Cardiac muscle cell (in vitro differentiated cells and primary cell): ENCODE results near the gene PPP6R1. TPM values are rescaled to one million over a fixed set of nuclear protein-coding genes. Genes with fewer than 3 reads are reported as not detected.

Experiments used
- DNase-seq, 2 donors: peaks; one replicate each; pipeline versions ENCODE4 v3.0.0 to v3.0.0-alpha.2; 2010 to 2017; ENCODE audit warnings: low read depth in 1 of 2, low spot score in 1 of 2
- H3K27ac ChIP-seq: fragments of 200-600 bp; sonication (generic); 2 replicates; pipeline ENCODE4 v1.5.1; 2016
- H3K27me3 ChIP-seq: fragments of 200-600 bp; sonication (generic); 2 replicates; pipeline ENCODE4 v1.6.0; 2016; ENCODE audit warnings: control low read depth
- H3K36me3 ChIP-seq: fragments of 200-600 bp; sonication (generic); 2 replicates; pipeline ENCODE4 v1.5.1; 2016; ENCODE audit warnings: control low read depth
- H3K4me1 ChIP-seq: fragments of 200-600 bp; sonication (generic); 2 replicates; pipeline ENCODE4 v1.8.1; 2017; ENCODE audit warnings: low read depth, mild to moderate bottlenecking, mixed run types
- H3K4me3 ChIP-seq: fragments of 200-600 bp; sonication (generic); 2 replicates; pipeline ENCODE4 v1.5.1; 2016; ENCODE audit warnings: mild to moderate bottlenecking
- H3K9me3 ChIP-seq: fragments of 200-600 bp; sonication (generic); 2 replicates; pipeline ENCODE4 v1.5.1; 2017; ENCODE audit warnings: low read depth, mild to moderate bottlenecking, control low read depth
- CTCF ChIP-seq: IDR thresholded peaks from 2 replicates; pipeline ENCODE4 v1.5.1; 2012; ENCODE audit warnings: low read depth, mild to moderate bottlenecking, low read length
- polyA plus RNA-seq: library from polyadenylated mRNA; unstranded; fragments of >200 nt; fragmentation: Nextera tagmentation; extraction: Ambion mirVana; gene quantifications from 2 replicates; pipeline ENCODE4 v1.2.1, GENCODE V29; 2016
- total RNA-seq: library from RNA; depleted of rRNA; stranded (reverse); fragments of >200 nt; gene quantifications from 2 replicates; pipeline ENCODE4 v1.2.3, GENCODE V29; 2016

PPP6R1 gene
- total and polyA plus RNA-seq, 2 experiments from 2014 or later, result 91.7 to 98.7 TPM

GRCh38 chr19:55266404-55266803, 7.6 kb upstream of the PPP6R1 start:
- no peak overlapping the region for H3K27ac ChIP-seq
- H3K4me3 ChIP-seq, result no peak overlapping the region
- TF ChIP-seq CTCF, result no peak
- no peak for DNase-seq
- H3K27me3 ChIP-seq, result no peaks in the 10 kb centered on the region
- H3K4me1 ChIP-seq, result no peaks in the 10 kb centered on the region
- no peaks in the 10 kb centered on the region for H3K9me3 ChIP-seq
- H3K36me3 ChIP-seq, result no peaks in the 10 kb centered on the region

- Histone ChIP-seq H3K27ac (no peak overlapping the region), H3K9me3 (no peaks in the 10 kb centered on the region), H3K36me3 (no peaks in the 10 kb centered on the region), H3K27me3 (no peaks in the 10 kb centered on the region), H3K4me1 (no peaks in the 10 kb centered on the region), H3K4me3 (no peak overlapping the region)
- no peak for DNase-seq
- TF ChIP-seq CTCF, result no peak
Observed at GRCh38 chr19:55265723-55266386, 7.0 kb upstream of the PPP6R1 start.

GRCh38 chr19:55265173-55265572, 6.4 kb upstream of the PPP6R1 start:
- H3K4me1 ChIP-seq, result no peaks in the 10 kb centered on the region
- no peak for DNase-seq
- no peak overlapping the region for H3K4me3 ChIP-seq
- H3K36me3 ChIP-seq, result no peaks in the 10 kb centered on the region
- no peaks in the 10 kb centered on the region for H3K27me3 ChIP-seq
- no peaks in the 10 kb centered on the region for H3K9me3 ChIP-seq
- TF ChIP-seq CTCF, result no peak
- no peak overlapping the region for H3K27ac ChIP-seq

GRCh38 chr19:55264531-55264930, 5.7 kb upstream of the PPP6R1 start:
- Histone ChIP-seq H3K36me3 (no peaks in the 10 kb centered on the region), H3K4me3 (no peak overlapping the region)
- TF ChIP-seq CTCF, result no peak

GRCh38 chr19:55262359-55262758, 3.5 kb upstream of the PPP6R1 start:
- Histone ChIP-seq H3K4me1 (peaks cover 7% of the 10 kb centered on the region), H3K36me3 (no peaks in the 10 kb centered on the region)
- no peak for TF ChIP-seq CTCF

More at GRCh38 chr19:55264531-55264930, 5.7 kb upstream of the PPP6R1 start:
- Histone ChIP-seq H3K27ac (no peak overlapping the region), H3K4me1 (peaks cover 4% of the 10 kb centered on the region), H3K27me3 (no peaks in the 10 kb centered on the region), H3K9me3 (no peaks in the 10 kb centered on the region)
- DNase-seq, result no peak

More at GRCh38 chr19:55262359-55262758, 3.5 kb upstream of the PPP6R1 start:
- DNase-seq, result no peak
- H3K9me3 ChIP-seq, result no peaks in the 10 kb centered on the region
- H3K4me3 ChIP-seq, result no peak overlapping the region
- H3K27ac ChIP-seq, result no peak overlapping the region
- no peaks in the 10 kb centered on the region for H3K27me3 ChIP-seq
